Activated CD8-positive, alpha-beta memory T cell treated with anti-CD3 and anti-CD28 coated beads, Interleukin-2, amount 50 U/mL, for 1 hour (primary cell): ENCODE data around the gene CIDEB.

Source experiments
- DNase-seq: peaks from one replicate; pipeline ENCODE4 v3.0.0-alpha.2; 2020; ENCODE audit errors: extremely low read depth

The CIDEB gene

DNA sequence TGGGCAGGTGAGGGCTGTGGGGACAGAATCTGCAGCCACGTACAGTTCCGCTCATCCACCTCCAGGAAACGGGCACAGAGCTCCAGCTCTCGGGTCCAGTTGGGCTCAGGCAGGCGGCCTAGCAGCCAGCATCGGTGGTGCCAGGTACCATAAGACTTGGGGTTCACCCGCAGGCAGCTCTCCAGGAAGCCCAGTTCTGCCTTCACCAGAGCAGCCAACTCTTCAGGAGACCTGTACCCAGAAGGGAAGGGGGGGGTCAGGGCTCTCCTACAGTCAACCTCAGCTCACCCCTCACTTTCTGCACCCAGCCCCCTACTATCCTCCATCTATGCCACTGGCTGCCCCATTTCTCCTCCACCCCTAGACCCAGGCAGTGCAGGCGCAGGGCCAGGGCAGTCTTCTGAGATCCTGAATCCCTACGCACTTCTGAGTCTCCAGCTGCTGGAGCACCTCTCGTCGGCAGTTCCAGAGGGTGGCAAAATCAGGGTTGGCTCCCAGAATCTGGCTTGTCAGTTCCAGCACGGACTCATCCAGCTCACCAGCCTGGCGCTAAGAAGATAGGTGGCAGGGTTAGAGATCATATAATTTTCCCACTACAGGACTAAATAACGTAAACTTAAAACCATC, 37.8 kb downstream of the CIDEB start:
- DNase-seq = no peak

- no peak for DNase-seq
Observed at GRCh38 chr14:24269368-24269767, 38.4 kb downstream of the CIDEB start.

- no peak for DNase-seq
Observed at GRCh38 chr14:24268225-24268624, 39.6 kb downstream of the CIDEB start.

GRCh38 chr14:24267516-24267915, 40.3 kb downstream of the CIDEB start:
- no peak for DNase-seq

DNA sequence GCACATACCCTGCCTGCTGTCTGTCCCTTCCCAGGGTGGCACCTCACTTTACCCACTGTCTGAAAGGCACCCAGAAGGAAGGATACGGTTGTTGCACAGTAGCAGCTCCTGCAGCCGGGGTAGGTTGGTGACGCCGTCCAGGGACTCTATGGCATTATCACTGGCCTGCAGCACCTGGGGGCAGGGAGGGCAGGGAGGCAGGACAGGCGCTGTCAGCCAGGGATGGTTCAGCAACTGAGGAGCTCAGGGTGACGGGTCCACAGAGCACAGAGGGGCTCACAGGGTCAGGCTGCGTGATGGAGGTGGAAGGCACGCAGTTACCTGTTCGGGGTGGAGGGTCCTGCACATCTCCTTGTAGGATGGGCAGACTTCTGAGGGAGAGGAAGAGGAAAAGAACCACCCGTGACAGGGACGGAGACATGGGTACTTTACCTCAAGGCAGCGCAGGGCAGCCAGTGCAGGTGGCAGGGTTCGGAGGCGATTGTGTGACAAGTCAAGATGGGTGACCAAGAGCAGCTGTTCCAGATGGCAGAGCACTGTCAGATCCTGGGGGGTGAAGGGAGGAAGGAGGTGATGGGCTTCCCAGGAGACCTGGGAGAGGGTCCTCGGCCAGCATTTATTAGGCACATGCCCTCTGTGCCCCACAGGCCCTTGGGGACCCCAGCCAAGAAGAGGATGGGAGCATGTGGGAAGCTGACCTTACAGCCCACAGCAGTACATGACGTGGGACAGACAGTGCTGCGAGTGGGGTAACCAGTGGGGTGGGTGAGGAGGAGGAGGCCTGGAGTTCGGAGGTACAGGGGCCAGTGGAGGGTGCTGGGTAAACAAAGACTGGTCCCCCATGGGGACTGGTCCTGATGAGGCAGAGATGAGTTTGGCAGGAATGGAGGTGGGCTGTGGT, 41.2 kb downstream of the CIDEB start:
- DNase-seq = no peak

DNA sequence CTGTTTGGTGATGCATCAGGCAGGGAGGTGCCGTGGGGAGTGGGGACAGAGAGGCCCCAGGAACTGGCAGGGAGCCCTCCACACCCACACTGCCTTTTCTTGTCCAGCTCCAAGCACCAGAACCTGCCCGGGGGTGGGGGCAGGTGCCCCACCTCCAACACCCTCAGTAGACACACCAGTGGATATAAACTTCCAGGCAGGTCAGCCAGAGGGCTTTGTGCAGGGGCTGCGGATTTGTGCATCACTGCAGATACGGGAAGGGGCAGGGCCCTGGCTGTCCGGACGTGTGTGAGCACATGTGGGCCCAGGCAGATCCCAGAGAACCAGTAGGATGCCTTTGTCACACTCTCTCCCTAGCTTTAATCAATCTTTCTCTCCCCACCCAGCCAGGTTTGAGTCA, 43.5 kb downstream of the CIDEB start:
- no peak for DNase-seq

GRCh38 chr14:24263848-24264247, 43.9 kb downstream of the CIDEB start:
- no peak for DNase-seq

DNA sequence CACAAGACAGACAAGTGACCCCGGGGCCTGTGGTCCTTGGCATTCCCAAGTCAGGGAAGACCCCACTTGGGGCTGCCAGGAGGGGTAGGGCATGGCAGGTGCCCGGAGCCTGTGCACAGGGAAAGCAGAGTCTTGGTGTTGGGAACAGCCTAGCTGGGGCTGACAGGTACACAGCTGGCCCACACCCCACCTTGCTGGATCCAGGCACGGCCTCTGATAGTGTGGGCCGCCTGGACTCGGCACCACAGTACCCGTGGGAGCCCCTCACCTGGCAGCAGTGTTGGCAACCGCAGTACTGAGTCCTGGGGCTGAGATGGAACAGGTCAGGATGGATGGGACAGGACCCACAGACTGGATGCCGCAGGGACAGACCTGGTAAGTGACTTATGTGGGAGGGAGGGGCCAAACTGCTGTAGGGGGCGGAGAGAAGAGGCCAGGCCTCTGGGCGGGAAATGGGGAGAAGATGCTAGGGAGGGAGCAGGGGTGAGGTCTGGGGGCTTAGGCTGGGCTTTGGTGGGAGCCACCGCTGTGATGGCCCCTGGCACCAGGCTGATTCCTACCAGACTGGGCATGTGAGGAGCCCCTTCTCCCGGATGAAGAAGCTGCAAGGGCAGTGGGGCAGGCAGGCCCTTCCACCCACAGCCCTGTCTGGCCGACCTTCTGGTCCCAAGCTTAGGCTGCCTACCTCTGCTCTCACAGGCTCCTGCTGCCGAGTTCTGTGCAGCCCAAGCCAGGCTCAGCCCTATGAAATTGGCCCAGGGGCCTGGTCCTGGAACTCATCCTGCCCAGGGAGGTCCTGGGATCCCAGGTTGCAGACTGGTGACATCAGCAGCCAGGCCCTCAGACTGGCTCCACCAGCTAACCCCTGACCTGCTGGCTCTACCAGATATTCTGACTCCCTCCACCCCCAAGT, 44.7 kb downstream of the CIDEB start, which contains the start of gene TGM1:
Gene TGM1 (minus strand): TSS at position 357 of the 913 bp plus-strand sequence. CDS start 825 bp downstream, outside the sequence.
- no peak for DNase-seq

DNA sequence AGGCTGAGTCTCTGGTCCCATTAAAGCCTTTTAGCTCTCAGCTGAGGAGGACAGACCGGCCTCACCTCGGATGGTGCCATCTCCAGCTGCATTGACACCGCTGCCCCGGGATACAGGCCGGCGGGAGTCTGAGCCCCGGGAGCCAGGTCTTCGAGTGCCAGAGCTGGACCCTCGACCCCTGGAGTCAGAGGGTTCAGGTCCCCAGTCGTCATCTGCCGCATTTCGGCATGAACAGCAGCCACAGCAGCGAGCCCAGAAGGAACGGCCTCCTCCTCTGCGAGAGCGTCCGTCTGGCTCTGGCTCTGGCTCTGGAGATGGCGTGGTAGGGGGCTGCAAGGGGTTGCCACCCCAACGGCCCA, 45.8 kb downstream of the CIDEB start:
- DNase-seq = no peak

- no peak for DNase-seq
Observed at GRCh38 chr14:24261256-24261968, 46.4 kb downstream of the CIDEB start.

DNA sequence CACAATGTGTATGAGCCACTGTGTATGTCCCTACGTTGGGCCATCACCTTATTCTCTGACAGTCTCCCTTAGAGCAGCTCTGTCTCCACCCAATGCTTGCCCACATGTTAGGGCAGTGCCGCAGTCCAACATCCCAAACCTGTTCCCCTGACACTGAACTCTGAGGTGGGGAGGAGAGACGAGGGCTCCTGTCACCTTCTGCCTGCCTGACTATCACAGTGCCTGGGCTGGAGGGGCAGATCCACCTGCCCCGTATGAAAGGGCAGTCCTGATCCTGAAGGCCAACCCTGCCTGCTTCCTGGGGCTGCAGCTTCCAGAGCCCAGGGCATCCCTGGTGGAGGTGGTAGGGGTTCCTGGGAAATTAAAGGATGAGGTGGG, 47.0 kb downstream of the CIDEB start:
- DNase-seq = no peak

- no peak for DNase-seq
Observed at GRCh38 chr14:24260026-24260779, 47.6 kb downstream of the CIDEB start.

- no peak for DNase-seq
Observed at GRCh38 chr14:24259282-24260025, 48.3 kb downstream of the CIDEB start.

GRCh38 chr14:24258548-24259265, 49.1 kb downstream of the CIDEB start:
- no peak for DNase-seq

GRCh38 chr14:24258119-24258518, 49.7 kb downstream of the CIDEB start:
- DNase-seq = no peak

GRCh38 chr14:24256960-24257359, 50.8 kb downstream of the CIDEB start:
- no peak for DNase-seq

DNA sequence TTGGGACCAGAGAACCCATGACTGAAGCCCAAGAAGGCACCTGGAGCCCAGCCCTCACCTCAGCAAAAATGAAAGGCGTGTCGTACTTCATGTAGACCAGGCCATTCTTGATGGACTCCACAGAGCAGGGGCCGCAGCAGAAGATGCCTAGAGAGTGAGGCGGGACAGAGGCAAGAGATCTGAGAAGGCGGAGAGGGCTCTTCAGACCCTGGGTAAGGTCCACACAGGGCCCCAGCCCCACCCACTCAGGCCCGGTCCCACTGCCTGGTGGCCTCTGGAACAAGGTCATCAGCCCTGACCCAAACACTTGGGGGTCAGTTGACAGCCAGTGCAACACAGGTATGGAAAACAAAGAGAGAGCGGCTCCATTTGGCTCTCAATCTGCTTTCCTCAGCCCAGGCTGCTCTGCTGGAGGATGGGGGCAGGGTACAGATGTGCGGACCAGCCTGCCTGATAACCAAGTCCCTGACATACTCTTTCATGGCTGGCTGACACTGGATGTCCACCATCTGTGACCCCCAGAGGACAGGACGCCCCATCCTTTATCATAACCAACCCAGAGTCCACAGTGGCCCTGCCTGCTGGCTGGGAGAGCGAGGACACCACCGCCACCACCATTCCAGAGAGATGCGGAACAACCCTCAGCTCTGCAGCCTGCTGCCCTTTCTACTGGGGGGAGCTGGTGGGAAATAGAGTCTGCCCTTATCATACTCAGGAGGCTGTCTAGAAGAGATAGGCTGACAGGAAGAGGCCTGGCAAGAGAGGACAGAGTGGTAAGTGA, 51.7 kb downstream of the CIDEB start:
- no peak for DNase-seq

DNA sequence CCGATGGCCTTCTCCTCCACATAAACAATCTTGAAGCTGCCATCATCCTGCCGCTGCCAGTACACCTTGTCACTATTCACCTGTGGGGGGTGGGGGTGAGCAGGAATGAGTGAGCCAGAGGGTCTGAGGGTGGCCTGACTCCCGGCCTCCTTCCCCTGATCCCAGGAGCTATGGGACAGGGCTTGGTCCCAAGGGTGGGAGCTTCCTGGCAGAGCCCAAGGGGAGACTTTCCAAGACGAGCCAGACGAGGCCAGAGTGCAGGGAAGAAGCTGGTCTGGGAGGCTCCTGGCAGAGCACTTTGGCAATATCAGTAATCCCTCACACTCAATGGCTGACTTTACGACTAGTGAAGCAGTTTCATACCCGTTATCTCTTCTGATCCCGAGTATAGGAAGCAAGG, 52.3 kb downstream of the CIDEB start:
- DNase-seq = no peak
